Activated T-cell treated with anti-CD3 and anti-CD28 coated beads, Interleukin-2, amount 50 U/mL, for 4 hours (primary cell): ENCODE data around the gene SPOCK1. TPM values are rescaled to one million over a fixed set of nuclear protein-coding genes. Genes with fewer than 3 reads are reported as not detected.

Source experiments
- ATAC-seq, 2 donors: fragments of 200-7000 bp; cut with Tn5 transposase; one replicate each; pipeline ENCODE4 v1.10.0; 2021
- DNase-seq: peaks from one replicate; pipeline ENCODE4 v3.0.0-alpha.2; 2020
- H3K27me3 Mint-ChIP-seq: one replicate; pipeline ENCODE4 v1.8.0; 2021; ENCODE audit warnings: low read depth, mixed read lengths
- H3K36me3 Mint-ChIP-seq: one replicate; pipeline ENCODE4 v1.8.0; 2022; ENCODE audit warnings: mixed read lengths; ENCODE audit not compliant: insufficient read depth
- H3K4me1 Mint-ChIP-seq: one replicate; pipeline ENCODE4 v1.8.0; 2021; ENCODE audit warnings: low read depth, mixed read lengths
- H3K4me3 Mint-ChIP-seq: one replicate; pipeline ENCODE4 v1.8.0; 2021; ENCODE audit warnings: mild to moderate bottlenecking, moderate library complexity, mixed read lengths
- H3K9me3 Mint-ChIP-seq: one replicate; pipeline ENCODE4 v1.8.0; 2021; ENCODE audit warnings: mixed read lengths
- total RNA-seq, 3 donors: library from RNA; stranded (reverse); gene quantifications; one replicate each; pipeline ENCODE4 v1.2.1, GENCODE V29; 2021

The SPOCK1 gene
- total RNA-seq, 3 donors from 2014 or later: not detected

GRCh38 chr5:137221943-137222342, 277.2 kb downstream of the SPOCK1 start:
- ATAC-seq: no peak
- peaks cover 9% of the 10 kb centered on the region for H3K27me3 Mint-ChIP-seq

GRCh38 chr5:137220523-137220927, 278.6 kb downstream of the SPOCK1 start:
- ATAC-seq (peak in 1 of 2 donors; percentile 18), DNase-seq (no peak)
- Mint-ChIP-seq H3K4me3 (no peak overlapping the region), H3K27me3 (peaks cover 9% of the 10 kb centered on the region), H3K4me1 (no peaks in the 10 kb centered on the region), H3K36me3 (no peaks in the 10 kb centered on the region), H3K9me3 (no peaks in the 10 kb centered on the region)

More at GRCh38 chr5:137221943-137222342, 277.2 kb downstream of the SPOCK1 start:
- DNase-seq: no peak
- Mint-ChIP-seq H3K4me1 (no peaks in the 10 kb centered on the region), H3K4me3 (no peak overlapping the region), H3K36me3 (no peaks in the 10 kb centered on the region), H3K9me3 (no peaks in the 10 kb centered on the region)

GRCh38 chr5:137218896-137219295, 280.2 kb downstream of the SPOCK1 start:
- ATAC-seq: no peak
- H3K27me3 Mint-ChIP-seq: peaks cover 9% of the 10 kb centered on the region
- no peaks in the 10 kb centered on the region for H3K4me1 Mint-ChIP-seq
- H3K9me3 Mint-ChIP-seq: no peaks in the 10 kb centered on the region
- DNase-seq: no peak
- H3K4me3 Mint-ChIP-seq: no peak overlapping the region
- no peaks in the 10 kb centered on the region for H3K36me3 Mint-ChIP-seq

GRCh38 chr5:137218471-137218870, 280.7 kb downstream of the SPOCK1 start:
- Mint-ChIP-seq H3K36me3 (no peaks in the 10 kb centered on the region), H3K27me3 (peaks cover 9% of the 10 kb centered on the region), H3K4me3 (no peak overlapping the region), H3K4me1 (no peaks in the 10 kb centered on the region), H3K9me3 (no peaks in the 10 kb centered on the region)
- ATAC-seq (no peak), DNase-seq (no peak)

- ATAC-seq (no peak), DNase-seq (no peak)
- no peaks in the 10 kb centered on the region for H3K9me3 Mint-ChIP-seq
- no peak overlapping the region for H3K4me3 Mint-ChIP-seq
- H3K4me1 Mint-ChIP-seq: no peaks in the 10 kb centered on the region
- H3K27me3 Mint-ChIP-seq: peaks cover 8% of the 10 kb centered on the region
- no peaks in the 10 kb centered on the region for H3K36me3 Mint-ChIP-seq
Observed at GRCh38 chr5:137217599-137218200, 281.4 kb downstream of the SPOCK1 start.

- Mint-ChIP-seq H3K4me1 (no peaks in the 10 kb centered on the region), H3K27me3 (peaks cover 4% of the 10 kb centered on the region), H3K4me3 (no peak overlapping the region), H3K36me3 (no peaks in the 10 kb centered on the region), H3K9me3 (no peaks in the 10 kb centered on the region)
- ATAC-seq: no peak
- DNase-seq: no peak
Observed at GRCh38 chr5:137216976-137217598, 282.0 kb downstream of the SPOCK1 start.

- H3K27me3 Mint-ChIP-seq: peaks cover 4% of the 10 kb centered on the region
- H3K9me3 Mint-ChIP-seq: no peaks in the 10 kb centered on the region
- no peaks in the 10 kb centered on the region for H3K4me1 Mint-ChIP-seq
- H3K4me3 Mint-ChIP-seq: no peak overlapping the region
- no peaks in the 10 kb centered on the region for H3K36me3 Mint-ChIP-seq
- ATAC-seq (no peak), DNase-seq (no peak)
Observed at GRCh38 chr5:137215780-137216179, 283.3 kb downstream of the SPOCK1 start.

GRCh38 chr5:137215261-137215660, 283.9 kb downstream of the SPOCK1 start:
- ATAC-seq (no peak), DNase-seq (no peak)
- Mint-ChIP-seq H3K4me1 (no peaks in the 10 kb centered on the region), H3K9me3 (no peaks in the 10 kb centered on the region), H3K27me3 (peaks cover 4% of the 10 kb centered on the region), H3K4me3 (no peak overlapping the region), H3K36me3 (no peaks in the 10 kb centered on the region)

- Mint-ChIP-seq H3K27me3 (peaks cover 4% of the 10 kb centered on the region), H3K4me3 (no peak overlapping the region), H3K4me1 (no peaks in the 10 kb centered on the region), H3K9me3 (no peaks in the 10 kb centered on the region), H3K36me3 (no peaks in the 10 kb centered on the region)
- DNase-seq (no peak), ATAC-seq (no peak)
Observed at GRCh38 chr5:137214446-137215189, 284.5 kb downstream of the SPOCK1 start.

- no peaks in the 10 kb centered on the region for H3K4me1 Mint-ChIP-seq
- DNase-seq (no peak), ATAC-seq (no peak)
- H3K4me3 Mint-ChIP-seq: no peak overlapping the region
- no peaks in the 10 kb centered on the region for H3K36me3 Mint-ChIP-seq
- H3K9me3 Mint-ChIP-seq: no peaks in the 10 kb centered on the region
- H3K27me3 Mint-ChIP-seq: no peaks in the 10 kb centered on the region
Observed at GRCh38 chr5:137212471-137212870, 286.7 kb downstream of the SPOCK1 start.

- DNase-seq (no peak), ATAC-seq (no peak)
- no peaks in the 10 kb centered on the region for H3K36me3 Mint-ChIP-seq
- no peaks in the 10 kb centered on the region for H3K4me1 Mint-ChIP-seq
- H3K4me3 Mint-ChIP-seq: no peak overlapping the region
- H3K27me3 Mint-ChIP-seq: no peaks in the 10 kb centered on the region
- H3K9me3 Mint-ChIP-seq: no peaks in the 10 kb centered on the region
Observed at GRCh38 chr5:137209232-137209809, 289.8 kb downstream of the SPOCK1 start.

GRCh38 chr5:137207023-137207760, 291.9 kb downstream of the SPOCK1 start:
- H3K9me3 Mint-ChIP-seq: no peaks in the 10 kb centered on the region
- no peak for DNase-seq
- H3K27me3 Mint-ChIP-seq: no peaks in the 10 kb centered on the region
- H3K36me3 Mint-ChIP-seq: no peaks in the 10 kb centered on the region
- no peaks in the 10 kb centered on the region for H3K4me1 Mint-ChIP-seq
- ATAC-seq: no peak
- no peak overlapping the region for H3K4me3 Mint-ChIP-seq

GRCh38 chr5:137206030-137206715, 293.0 kb downstream of the SPOCK1 start:
- ATAC-seq (no peak), DNase-seq (no peak)
- H3K4me1 Mint-ChIP-seq: no peaks in the 10 kb centered on the region
- no peaks in the 10 kb centered on the region for H3K9me3 Mint-ChIP-seq
- peaks cover 2% of the 10 kb centered on the region for H3K27me3 Mint-ChIP-seq
- H3K4me3 Mint-ChIP-seq: no peak overlapping the region
- no peaks in the 10 kb centered on the region for H3K36me3 Mint-ChIP-seq
